CD4-positive, alpha-beta T cell treated with Interleukin-4 for 1 hour (primary cell): Measurements from ENCODE around the gene STPG3.

Experiments
- DNase-seq, 2 donors: peaks; one replicate each; pipeline ENCODE4 v3.0.0-alpha.2; 2020 to 2022

The STPG3 gene

DNA sequence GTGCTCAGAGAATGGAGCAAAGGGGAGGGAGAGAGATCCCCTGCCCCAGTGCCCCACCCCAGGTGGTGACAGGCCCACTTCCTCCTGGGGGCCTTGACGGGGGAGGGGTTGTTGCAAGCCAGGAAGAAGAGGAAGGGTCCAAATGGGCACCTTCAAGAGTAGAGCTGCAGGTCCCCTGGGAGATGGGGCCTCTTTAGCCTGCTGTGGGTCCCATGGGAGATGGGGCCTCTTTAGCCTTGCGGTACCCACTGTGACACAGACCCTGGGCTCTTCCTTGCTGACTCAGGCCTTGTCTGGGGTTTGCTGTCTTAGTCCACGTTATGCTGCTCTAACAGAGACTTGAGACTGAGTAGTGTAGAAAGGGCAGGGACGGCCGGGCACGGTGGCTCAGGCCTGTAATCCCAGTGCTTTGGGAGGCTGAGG lies 16.9 kb downstream of the STPG3 start:
- DNase-seq: no peak

DNA sequence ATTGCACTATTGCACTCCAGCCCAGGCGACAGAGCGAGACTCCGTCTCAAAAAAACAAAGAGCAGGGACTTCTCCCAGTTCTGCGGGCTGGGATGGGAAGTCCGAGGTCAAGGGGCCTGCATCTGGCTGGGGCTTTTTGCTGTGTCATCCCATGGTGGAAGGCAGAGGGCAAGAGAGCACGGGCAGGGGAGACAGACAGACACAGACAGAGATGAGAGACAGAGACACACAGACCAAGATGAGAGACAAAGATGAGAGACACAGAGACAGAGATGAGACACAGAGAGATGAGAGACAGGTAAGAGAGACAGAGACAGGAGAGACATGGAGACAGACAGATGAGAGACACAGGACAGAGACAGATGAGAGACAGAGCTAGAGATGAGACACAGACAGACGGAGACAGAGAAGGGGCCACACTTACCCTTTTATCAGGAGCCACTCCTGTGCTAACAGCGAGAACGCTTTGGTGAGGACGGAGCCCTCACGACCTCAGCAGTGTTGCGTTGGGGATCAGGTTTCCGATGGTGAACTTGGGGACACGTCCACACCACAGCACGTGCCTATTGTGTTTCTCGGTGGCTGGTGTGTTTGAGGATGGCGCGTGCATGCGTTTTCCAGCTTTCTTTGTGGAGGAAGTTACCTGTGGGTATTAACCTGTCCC lies 17.6 kb downstream of the STPG3 start:
- no peak for DNase-seq

DNA sequence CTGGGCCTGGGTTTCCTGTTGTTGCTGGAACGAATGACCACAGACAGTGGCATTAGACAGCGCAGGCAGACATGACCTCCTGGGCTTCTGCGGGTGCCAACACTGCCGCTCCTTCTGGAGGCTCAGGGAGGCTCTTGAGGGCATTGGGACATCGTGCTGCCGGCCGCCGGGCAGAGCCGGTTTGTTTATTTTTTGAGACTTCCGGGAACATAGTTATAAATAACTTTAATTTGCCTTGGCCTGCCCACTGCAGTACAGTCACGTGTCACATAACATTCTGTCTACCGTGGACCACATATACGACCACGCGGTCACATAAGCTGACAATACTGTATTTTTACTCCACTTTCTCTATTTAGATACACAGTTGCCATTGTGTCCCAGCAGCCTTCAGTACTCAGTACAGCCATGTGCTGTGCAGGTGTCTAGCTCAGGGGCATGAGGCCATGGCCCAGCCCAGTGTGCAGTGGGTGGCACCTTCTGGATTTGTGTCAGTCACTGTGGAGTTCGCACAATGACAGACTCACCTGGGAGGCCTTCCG lies 18.2 kb downstream of the STPG3 start:
- DNase-seq: no peak

DNA sequence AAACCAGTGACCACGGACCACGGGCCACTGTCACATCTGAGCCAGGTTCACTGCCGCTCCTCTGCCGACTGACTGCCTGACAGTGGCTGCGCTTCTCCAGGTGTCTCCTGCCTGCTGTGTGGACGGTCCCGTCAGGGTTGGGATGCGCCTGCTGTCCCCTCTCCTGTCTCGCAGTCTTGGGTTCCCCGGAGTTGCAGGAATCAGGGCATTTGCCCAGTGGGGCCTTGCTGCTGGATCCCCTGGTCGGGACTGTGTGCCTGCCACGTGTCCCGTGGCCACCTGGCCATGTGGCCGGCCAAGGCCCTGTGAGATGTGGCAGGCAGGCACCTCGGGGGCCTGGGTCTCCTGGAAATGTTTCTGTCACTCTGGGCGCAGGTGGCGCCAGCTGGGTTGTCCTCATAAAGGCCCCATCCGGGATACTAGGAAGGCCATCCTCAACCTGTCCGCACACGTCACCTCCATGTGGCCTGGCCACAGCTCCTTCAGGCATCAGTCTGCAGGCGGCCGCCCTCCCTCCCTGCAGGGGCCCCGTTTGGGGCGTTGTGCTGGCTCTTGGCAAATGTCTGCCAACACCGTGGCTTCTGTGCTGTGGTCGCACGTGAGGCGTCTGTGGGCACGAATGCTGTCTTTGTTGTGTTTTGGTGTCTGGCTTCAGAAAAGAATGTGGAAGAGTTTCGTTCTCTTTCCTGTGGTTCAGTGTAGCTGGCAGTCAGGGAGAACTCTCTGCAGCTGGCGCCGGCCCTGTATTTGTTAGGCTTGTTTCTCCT lies 20.0 kb downstream of the STPG3 start:
- peak in 1 of 2 donors; percentile 31 for DNase-seq

DNA sequence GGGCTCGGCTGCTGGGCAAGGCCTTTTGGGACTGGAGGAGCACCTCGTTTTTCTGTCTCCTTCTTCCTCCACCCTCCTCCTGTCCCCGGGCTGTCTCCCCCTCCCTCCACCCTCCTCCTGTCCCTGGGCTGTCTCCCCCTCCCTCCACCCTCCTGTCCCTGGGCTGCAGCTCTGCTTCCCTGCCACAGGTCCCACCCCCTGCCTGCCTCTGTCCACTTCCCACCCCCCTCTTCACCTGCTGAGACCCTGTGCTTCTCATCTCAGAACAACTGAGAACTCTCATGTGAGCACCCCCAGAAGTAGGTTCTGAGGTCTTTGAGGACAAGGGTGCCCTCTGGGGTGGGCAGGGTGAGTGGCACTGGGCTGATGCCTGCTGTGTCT lies 20.6 kb downstream of the STPG3 start:
- DNase-seq: no peak

DNA sequence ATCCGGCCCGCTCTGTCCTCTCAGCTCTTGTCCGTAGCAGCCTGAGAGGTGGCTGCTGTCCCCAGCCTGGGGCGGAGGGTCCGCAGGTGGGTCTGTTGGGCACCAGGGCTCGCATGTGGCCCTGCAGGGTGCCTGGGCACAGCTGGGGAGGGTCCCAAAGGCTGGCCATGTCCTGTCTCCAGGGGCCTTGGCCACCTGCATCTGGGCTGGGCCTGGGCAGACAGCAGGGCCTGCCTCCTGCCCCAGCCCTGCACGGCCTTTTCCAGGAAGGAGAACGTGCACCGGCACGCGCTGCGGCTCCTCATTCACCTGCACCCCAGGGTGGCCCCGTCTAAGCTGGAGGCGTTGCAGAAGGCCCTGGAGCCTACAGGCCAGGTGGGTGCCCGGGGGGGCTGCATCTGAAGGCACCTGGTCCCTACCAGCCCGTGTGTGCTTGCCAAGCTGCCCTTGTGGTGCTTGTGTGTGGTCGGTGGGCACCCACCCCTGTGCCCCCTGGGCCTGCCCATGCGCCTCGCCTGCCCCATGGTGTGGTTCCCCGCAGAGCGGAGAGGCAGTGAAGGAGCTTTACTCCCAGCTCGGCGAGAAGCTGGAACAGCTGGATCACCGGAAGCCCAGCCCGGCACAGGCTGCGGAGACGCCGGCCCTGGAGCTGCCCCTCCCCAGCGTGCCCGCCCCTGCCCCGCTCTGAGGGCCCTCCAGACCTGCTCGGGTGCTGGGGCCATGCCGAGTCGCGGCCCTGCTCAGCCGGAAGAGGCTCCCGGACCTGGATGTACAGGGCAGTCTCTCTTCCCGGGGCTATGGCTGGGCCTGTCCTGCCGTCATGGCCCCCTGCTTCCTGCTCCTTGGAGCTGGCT lies 21.4 kb downstream of the STPG3 start:
- no peak for DNase-seq

DNA sequence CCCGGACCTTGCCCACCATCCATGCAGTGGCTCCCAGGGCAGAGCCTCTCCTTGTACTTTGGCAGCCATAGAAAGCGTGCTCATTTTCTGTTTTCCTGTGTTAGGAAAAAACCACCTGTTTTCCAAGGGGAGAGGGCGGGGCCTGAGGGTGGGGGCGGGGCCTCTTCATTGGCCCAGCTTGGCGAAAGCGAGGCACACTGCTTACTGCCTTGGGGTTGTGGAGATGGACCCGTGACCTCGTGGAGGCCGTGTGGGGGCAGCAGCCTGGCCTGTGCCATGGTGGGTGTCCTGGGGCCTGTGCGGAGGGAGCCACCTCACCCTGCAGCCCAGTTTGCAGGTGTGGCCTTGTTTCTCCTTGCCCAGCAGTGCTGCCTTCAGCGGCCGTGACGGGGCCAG lies 22.0 kb downstream of the STPG3 start:
- no peak for DNase-seq

DNA sequence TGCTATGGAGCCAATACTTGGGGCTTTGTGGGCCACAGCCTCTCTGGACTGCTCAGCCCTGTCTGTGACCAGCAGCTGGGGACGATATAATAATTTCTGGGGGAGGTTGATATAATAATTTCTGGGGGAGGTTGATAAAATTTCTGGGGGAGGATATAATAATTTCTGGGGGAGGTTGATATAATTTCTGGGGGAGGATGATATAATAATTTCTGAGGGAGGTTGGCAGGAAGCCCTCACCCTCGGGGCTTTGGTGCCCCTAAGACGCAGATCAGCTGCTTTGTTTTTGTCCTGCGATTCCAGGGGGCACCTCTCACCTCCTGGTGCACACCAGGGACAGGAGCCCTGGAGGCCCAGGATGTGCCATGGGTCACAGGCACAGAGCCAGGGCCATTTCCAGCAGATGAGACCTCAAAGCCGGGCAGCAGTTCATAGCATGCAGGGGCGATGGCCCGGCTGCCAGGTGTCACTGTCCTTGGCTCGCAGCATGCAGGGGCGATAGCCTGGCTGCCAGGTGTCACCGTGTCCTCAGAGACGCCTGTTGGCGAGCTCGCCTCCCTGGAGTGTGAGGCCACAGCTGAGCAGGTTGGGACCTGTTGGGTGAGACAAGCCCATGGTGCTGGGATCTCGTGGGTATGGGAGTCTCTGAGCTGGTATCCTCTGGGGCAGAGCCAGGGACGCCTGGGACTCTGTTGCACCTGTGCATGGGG lies 22.7 kb downstream of the STPG3 start:
- DNase-seq: no peak

DNA sequence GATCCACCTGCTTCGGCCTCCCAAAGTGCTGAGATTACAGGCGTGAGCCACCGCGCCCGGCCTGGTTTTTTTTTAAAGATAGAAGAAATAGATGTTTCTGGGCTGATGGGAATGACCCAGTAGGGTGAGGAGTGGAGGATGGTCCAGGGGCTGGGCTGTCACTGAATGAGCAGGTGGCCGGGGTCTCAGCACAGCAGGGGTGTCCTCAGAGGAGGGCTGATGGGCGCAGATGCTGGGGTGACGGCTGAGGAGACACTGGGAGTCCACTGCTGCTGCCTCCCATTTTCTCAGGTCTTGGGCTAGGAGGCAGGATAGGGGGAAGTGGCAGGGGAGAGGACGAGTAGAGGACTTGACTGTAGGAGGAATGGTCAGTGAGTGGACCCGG lies 24.1 kb downstream of the STPG3 start:
- DNase-seq: no peak

DNA sequence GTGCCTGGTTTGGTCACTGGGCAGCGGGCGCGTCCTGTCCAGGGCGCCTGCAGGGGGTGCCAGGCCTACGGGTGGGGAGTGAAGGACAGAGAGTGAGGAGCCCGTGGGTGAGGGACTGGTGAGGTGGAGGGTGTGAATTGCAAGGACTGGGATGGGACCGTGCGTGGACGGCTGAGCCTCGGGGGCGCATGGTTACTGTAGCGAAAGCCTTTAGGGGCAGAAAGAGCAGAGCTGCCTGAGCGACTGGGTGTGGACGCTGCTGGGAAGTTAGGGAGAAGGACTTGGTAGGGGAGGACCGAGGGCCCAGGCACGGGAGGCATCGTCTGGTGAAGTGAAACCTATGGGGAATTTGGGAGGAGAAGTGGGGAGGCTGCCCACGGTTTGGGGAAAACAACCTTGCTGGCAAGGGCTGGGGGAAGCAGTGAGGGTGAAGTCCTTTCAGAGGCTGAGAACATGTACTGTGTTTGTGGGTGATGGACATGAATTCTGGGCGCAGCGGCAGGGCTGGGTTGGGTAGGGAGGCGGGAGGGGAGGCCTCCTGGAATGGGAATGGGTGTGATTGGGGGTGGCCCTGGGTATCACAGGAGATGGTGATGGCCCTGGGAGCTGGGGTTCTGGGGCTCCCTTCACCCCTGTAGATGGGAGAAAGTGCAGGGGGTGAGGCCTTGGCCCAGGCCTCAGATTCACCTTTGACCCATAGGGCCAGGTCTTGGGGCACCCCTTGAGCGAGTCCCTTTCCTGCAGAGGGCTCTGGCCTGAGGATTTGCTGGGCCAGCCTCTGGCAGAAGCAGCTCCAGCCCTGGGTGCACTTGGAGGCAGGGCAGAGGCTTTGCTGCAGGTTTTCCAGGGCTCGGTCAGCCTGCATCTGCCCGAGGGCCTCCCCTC lies 24.7 kb downstream of the STPG3 start:
- DNase-seq: no peak

DNA sequence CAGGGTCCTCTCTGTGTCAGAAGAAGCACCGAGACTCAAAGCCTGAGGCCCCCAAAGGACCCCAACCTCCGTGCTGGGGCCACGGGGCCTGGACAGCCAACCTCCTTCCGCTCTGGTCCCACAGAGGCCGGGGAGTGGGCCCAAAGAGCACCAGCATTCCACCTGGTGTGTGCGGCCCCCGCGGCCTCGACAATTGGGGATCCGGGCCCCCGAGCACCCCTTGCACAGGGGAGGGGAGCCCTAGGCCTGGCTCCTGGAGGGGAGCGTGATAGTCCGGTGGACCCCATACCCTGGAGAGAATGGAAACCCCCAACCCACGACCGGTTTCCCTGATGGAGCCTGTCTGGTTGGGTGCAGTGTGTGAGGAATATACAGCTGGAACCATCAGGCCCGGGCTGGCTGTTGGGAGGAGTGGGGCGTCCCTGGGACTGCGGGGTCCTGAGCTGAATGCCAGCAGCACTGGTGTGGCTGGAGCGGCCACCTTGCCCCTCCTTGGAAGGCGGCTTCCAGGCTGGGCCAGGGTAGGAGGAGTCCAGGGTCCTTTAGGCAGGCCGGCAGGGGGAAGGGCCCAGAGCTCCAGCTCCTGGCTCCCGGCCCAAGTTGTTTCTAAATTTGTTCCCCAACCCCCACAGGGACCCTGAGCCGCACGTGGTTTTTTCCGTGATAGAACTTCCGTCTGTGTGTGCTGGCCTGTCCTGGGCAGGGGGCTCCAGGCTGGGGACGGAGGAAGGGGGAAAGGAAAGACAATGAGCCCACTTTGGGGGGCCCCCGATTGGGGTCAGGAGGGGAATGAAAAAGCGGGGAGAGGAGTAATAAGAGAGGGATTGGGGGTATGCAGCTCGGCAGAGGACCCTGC lies 25.6 kb downstream of the STPG3 start:
- DNase-seq: no peak

DNA sequence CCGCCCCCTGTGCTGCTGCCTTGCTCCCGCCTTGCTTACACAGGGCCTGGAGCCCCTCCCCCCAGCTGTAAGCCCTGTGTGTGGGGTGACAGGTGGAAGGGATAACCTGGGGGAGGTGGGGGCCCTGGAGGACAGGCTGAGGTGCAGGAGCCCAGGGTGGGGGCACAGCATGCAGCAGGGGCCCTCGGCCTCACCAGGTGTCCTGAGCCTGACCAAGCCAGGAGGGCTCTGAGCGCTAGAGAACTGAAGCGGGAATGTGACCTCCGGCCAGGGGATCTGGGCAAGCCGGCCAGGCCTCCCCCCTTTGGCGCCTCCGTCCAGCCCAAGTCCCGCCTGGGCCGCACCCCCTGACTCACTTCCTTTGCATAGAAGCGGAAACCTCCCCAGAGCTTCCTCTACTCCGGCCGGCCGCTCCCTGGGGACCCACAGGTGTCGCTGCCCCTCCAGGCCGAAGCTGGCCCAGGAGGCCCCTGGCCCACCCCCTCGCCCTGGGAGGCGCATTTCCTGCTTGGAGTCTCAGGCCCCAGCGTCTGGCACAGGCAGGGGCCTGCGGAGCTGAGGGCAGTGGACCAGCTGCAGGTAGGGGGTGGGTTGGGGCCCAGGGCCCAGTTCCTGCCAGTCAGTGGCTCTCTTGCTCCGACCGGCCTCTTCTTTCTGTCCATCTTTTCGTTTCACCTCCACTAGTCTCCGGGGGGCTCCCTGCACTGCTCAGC lies 26.4 kb downstream of the STPG3 start, which contains the start of gene TOR4A:
Gene TOR4A (plus strand): TSS at position 398 of the 713 bp plus-strand sequence. CDS start 964 bp downstream, outside the sequence.
- peak; percentile 31 to 66 for DNase-seq

DNA sequence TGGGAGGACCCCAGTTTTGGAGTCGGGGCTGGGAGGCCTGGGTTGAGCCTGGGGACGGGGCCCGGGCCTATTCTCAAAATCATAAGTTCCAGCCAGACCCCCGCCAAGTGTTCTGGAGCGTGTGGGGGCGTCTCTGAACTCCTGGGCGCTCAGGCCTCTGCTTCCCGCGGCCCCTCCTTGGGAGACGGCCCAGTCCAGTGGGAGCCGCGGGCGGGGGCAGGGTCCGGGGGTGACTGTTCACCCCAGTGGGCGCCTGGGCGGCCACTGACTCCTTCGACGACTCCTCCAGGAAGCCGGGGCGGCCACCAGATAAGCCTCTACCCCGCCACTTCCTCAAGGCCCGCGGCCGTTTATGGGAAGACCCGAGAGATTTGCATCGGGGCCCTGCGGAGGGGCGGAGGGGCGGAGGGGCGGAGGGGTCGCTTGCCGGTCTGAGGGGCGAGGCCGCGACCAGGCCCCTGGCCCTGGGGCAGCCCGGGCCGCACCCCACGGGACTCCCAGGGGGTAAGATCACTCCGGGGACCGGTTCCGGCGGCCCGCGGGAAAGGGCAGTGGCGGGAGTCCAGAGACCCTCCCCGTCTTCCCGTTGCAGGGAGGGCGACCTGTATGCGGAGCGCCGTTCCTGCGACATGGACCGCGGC lies 27.1 kb downstream of the STPG3 start:
- DNase-seq: no peak

DNA sequence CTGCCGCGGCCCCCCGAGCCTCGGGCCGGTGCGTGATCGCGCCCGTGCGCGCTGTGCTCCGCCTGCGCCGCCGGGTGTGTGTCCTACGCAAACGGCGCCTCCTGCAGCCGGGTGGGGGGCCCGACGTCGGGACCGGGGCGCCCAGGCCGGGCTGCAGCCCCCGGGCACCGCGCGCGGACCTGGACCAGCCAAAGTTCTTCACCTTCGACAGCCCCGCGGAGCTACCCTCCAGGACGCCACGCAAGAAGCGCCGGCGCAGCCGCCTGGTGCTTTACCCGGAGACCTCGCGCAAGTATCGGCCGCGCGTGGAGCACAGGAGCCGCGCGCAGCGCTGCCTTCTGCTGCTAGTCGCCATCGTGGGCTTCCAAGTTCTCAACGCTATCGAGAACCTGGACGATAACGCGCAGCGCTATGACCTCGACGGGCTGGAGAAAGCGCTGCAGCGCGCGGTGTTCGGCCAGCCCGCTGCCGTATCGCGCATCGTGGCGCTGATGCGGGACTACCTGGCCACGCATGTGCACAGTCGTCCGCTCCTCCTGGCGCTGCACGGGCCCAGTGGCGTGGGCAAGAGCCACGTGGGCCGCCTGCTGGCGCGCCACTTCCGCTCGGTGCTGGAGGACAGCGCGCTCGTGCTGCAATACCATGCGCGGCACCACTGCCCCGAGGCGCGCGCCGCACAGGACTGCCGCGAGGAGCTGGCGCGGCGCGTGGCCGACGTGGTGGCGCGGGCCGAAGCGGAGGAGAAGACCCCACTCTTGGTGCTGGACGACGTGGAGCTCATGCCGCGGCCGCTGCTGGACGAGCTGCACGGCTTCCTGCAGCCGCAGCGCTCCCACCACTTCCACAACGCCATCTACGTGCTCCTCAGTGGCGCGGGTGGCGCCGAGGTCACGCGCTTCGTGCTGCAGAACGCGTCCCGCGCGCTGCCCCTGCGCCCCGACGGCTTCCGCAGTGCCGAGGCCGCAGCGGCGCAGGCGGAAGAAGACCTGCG lies 27.9 kb downstream of the STPG3 start:
- DNase-seq: no peak

DNA sequence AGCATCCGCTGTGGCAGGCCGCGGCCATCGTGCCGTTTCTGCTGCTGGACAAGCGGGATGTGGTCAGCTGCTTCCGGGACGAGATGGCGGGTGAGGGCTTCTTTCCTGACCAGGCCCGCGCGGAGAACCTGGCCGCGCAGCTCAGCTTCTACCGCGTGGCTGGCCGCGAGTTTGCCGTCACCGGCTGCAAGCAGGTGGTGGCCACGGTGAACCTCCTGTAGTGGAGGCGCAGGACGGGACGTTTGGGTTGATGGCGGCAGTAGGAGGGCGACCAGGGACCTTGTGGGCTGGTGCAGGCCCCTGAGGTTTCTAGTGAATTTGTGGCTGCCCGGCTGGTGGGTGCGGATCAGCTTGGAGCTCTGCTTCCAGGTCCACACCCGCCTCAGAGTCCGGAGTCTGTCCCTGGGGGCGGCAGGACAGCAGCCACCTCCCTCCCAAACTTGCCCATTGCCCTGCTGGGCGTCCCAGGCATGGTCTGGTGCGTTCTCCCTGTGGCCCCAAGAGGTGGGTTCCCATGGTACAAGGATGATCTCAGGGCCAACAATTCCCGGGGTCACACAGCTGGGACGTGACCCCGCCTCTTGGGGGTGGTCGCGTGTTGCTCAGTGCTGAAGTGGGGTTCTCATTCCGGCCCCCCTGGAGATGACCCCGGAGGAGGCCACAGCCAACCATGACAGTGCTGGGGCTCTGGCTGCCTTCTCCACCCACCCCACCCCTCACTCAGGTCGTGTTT lies 28.8 kb downstream of the STPG3 start:
- no peak for DNase-seq

DNA sequence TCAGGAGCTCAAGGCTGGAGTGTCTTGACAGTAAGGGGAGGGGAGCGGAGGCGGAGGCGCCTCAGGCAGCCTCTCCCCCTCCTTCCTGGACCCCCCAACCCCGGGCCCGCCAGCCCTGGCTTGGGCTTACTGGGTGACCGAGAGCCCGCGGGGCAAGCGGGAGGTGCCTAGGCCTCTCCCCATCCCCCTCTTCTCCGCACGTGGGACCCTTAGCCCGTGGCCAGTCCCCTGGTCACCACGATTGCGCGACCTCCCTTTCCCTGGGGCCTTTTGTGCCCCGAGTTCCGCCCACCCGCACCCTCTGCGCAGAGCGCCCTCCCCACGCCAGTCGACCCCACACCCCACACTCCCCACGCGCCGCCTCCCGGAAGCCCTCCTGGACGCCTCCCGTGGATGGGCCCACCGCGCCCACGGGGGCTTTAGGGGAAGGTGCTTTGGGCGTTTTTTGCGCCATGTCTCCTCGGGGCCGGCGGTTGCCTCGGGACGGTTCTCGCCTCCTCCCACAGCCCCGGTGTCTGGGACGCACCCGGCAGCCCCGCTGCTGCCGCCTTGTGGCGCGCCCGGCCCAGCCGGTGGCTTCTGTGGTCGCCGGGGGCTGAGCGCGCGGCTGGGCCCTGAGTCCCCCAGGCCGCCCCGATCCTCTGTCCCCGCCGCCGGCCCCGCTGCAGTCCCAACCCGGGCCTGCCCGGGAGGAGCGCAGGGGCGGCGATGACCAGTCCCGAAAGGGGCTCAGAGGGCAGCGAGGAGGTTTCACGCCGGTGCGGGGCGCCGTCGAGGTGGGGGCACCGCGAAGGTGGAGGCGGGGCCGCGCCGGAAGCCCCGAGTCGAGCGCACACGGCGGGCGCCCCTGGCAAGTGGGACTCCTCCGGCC lies 29.6 kb downstream of the STPG3 start:
- DNase-seq: no peak
